ENCODE results near the gene PTCD3.
A peak's percentile ranks its signal among the peaks of the same experiment; 100 is the strongest.

The PTCD3 gene

GRCh38 chr2:86073225-86073624 lies 32.8 kb upstream of the PTCD3 start:
- Histone ChIP-seq H3K27ac (replicated peaks) (no peak overlapping the region), H3K27me3 (ENCODE audit: insufficient read depth, poor library complexity, severe bottlenecking) (no peaks in the 10 kb centered on the region), H3K4me3 (replicated peaks; ENCODE audit: insufficient read depth, low read length) (no peak overlapping the region)
- DNase-seq (ENCODE audit: low read depth in 1 of 2, low spot score in 1 of 2), result no peak
- TF ChIP-seq GABPA (IDR thresholded peaks at IDR 0.05; ENCODE audit: low read depth) (no peak), POLR2AphosphoS5 (IDR thresholded peaks at IDR 0.05; ENCODE audit: low read depth) (no peak), SPI1 (IDR thresholded peaks at IDR 0.05; ENCODE audit: borderline replicate concordance, low read depth) (no peak), REST (IDR thresholded peaks at IDR 0.05; ENCODE audit: insufficient replicate concordance, low read depth) (no peak), CTCF (IDR thresholded peaks at IDR 0.05; ENCODE audit: insufficient read depth, low read length) (no peak)

GRCh38 chr2:86074256-86074655 lies 31.8 kb upstream of the PTCD3 start:
- no peak overlapping the region for H3K27ac ChIP-seq (replicated peaks)
- no peak for DNase-seq (ENCODE audit: low read depth in 1 of 2, low spot score in 1 of 2)
- TF ChIP-seq POLR2AphosphoS5 (IDR thresholded peaks at IDR 0.05; ENCODE audit: low read depth), result no peak
- no peak for TF ChIP-seq GABPA (IDR thresholded peaks at IDR 0.05; ENCODE audit: low read depth)
- TF ChIP-seq SPI1 (IDR thresholded peaks at IDR 0.05; ENCODE audit: borderline replicate concordance, low read depth), result no peak
- TF ChIP-seq CTCF (IDR thresholded peaks at IDR 0.05; ENCODE audit: insufficient read depth, low read length), result no peak
- TF ChIP-seq REST (IDR thresholded peaks at IDR 0.05; ENCODE audit: insufficient replicate concordance, low read depth), result no peak

GRCh38 chr2:86074811-86075210 lies 31.2 kb upstream of the PTCD3 start:
- DNase-seq (ENCODE audit: low read depth in 1 of 2, low spot score in 1 of 2), result no peak
- no peak overlapping the region for H3K27ac ChIP-seq (replicated peaks)
- TF ChIP-seq POLR2AphosphoS5 (IDR thresholded peaks at IDR 0.05; ENCODE audit: low read depth) (peak; percentile 20; the same call in 1 of the 2 replicates), REST (IDR thresholded peaks at IDR 0.05; ENCODE audit: insufficient replicate concordance, low read depth) (no peak)
- H3K27me3 ChIP-seq (ENCODE audit: insufficient read depth, poor library complexity, severe bottlenecking), result no peaks in the 10 kb centered on the region
- no peak overlapping the region for H3K4me3 ChIP-seq (replicated peaks; ENCODE audit: insufficient read depth, low read length)

More at GRCh38 chr2:86074256-86074655, 31.8 kb upstream of the PTCD3 start:
- Histone ChIP-seq H3K4me3 (replicated peaks; ENCODE audit: insufficient read depth, low read length) (no peak overlapping the region), H3K27me3 (ENCODE audit: insufficient read depth, poor library complexity, severe bottlenecking) (no peaks in the 10 kb centered on the region)

GRCh38 chr2:86075886-86076285 lies 30.1 kb upstream of the PTCD3 start:
- TF ChIP-seq SPI1 (IDR thresholded peaks at IDR 0.05; ENCODE audit: borderline replicate concordance, low read depth) (no peak), POLR2AphosphoS5 (IDR thresholded peaks at IDR 0.05; ENCODE audit: low read depth) (no peak), REST (IDR thresholded peaks at IDR 0.05; ENCODE audit: insufficient replicate concordance, low read depth) (no peak), GABPA (IDR thresholded peaks at IDR 0.05; ENCODE audit: low read depth) (no peak), CTCF (IDR thresholded peaks at IDR 0.05; ENCODE audit: insufficient read depth, low read length) (no peak)
- Histone ChIP-seq H3K4me3 (replicated peaks; ENCODE audit: insufficient read depth, low read length) (no peak overlapping the region), H3K27ac (replicated peaks) (no peak overlapping the region), H3K27me3 (ENCODE audit: insufficient read depth, poor library complexity, severe bottlenecking) (no peaks in the 10 kb centered on the region)
- no peak for DNase-seq (ENCODE audit: low read depth in 1 of 2, low spot score in 1 of 2)

Data from HL-60 (cell line).